SH-SY5Y (cell line): ENCODE results near the gene IGFBP1.

Source experiments
- GATA2 ChIP-seq: IDR thresholded peaks from 2 replicates; pipeline ENCODE4 v1.6.1; 2011; ENCODE audit warnings: mild to moderate bottlenecking, low read depth, low read length
- GATA3 ChIP-seq: IDR thresholded peaks from 2 replicates; pipeline ENCODE4 v1.6.1; 2011; ENCODE audit warnings: low read depth, mild to moderate bottlenecking, low read length, moderate library complexity

DNA sequence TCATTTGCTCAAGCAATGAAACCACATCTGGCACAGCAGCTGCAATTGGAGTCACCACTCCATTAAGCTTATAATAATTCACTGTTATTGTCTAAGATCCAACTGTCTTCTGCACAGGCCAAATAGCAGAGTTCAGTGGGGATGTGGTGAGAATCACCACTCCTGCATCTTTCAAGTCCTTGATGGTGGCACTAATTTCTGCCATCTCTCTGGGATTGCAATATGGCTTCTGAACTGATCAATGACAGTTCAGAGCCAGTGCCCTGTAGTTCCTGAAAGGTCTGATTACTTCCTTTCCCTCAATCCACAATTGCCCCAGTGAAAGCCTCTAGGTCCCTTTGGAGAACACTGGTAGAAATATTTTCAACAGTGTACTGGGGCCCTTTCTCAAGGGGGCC is 6.4 kb downstream of the IGFBP1 start:
- no peak for TF ChIP-seq GATA2
- TF ChIP-seq GATA3, result no peak
